ENCODE data around the gene TEX2. TPM values are rescaled to one million over a fixed set of nuclear protein-coding genes. Genes with fewer than 3 reads are reported as not detected.

Gene TEX2
- total and polyA plus RNA-seq, 9 of the 15 experiments (the other 6 are each of a cell fraction or from before 2014, with no cell fraction given) = 4.1 to 27.6 (median 19.3) TPM

GRCh38 chr17:64145751-64146417 lies 117.2 kb downstream of the TEX2 start (continued):
- TF ChIP-seq BRD9 (IDR thresholded peaks at IDR 0.05; ENCODE audit: low read depth, partially characterized antibody) (no peak), CBFB (CRISPR knock-in tag; IDR thresholded peaks at IDR 0.05) (peak; percentile 22; the same call in 1 of the 2 replicates), MYNN (IDR thresholded peaks at IDR 0.05) (peak; percentile 5; the same call in 1 of the 2 replicates), MYNN (CRISPR knock-in tag; IDR thresholded peaks at IDR 0.05) (no peak), ATF1 (CRISPR knock-in tag; IDR thresholded peaks at IDR 0.05) (no peak), ATF1 (tag; IDR thresholded peaks at IDR 0.05) (peak; percentile 90), BACH1 (tag; IDR thresholded peaks at IDR 0.05) (no peak), RBM22 (IDR thresholded peaks at IDR 0.05; ENCODE audit: low read depth, low read length, poor library complexity, severe bottlenecking) (peak; percentile 92), CCAR2 (IDR thresholded peaks at IDR 0.05; ENCODE audit: low read depth, low read length) (0 out of 2 replicates have a peak, but pooled peaks have one; percentile 84), E2F6 (IDR thresholded peaks at IDR 0.05; ENCODE audit: borderline replicate concordance in 1 of 2, extremely low read depth in 1 of 2, insufficient read depth in 1 of 2, insufficient read length in 1 of 2, low read depth in 1 of 2, low read length in 1 of 2, poor library complexity in 1 of 2, severe bottlenecking in 1 of 2) (peak; percentile 35 to 74), ZNF695 (CRISPR knock-in tag; IDR thresholded peaks at IDR 0.05) (0 out of 2 replicates have a peak, but pooled peaks have one; percentile 33), PKNOX1 (IDR thresholded peaks at IDR 0.05) (peak; percentile 85), FOXP4 (CRISPR knock-in tag; IDR thresholded peaks at IDR 0.05; ENCODE audit: borderline replicate concordance) (peak; percentile 19), ZNF316 (IDR thresholded peaks at IDR 0.05) (no peak; the same call in 1 of the 2 replicates), MNT (conservative IDR thresholded peaks at IDR 0.05) (peak; percentile 94 to 97), CAMTA2 (CRISPR knock-in tag; conservative IDR thresholded peaks at IDR 0.05) (peak; percentile 76; the same call in 1 of the 2 replicates), TBL1XR1 (IDR thresholded peaks at IDR 0.05; ENCODE audit: low read length in 2 of 2) (peak in 1 of 2 experiments; percentile 87; a peak in 3 of 4 replicates), SOX6 (IDR thresholded peaks at IDR 0.05) (peak; percentile 57), RFX7 (CRISPR knock-in tag; IDR thresholded peaks at IDR 0.05) (no peak), NCOR1 (IDR thresholded peaks at IDR 0.05) (peak; percentile 64), MBD2 (IDR thresholded peaks at IDR 0.05; ENCODE audit: borderline replicate concordance, low read depth) (peak; percentile 96), DACH1 (IDR thresholded peaks at IDR 0.05; ENCODE audit: partially characterized antibody) (no peak), SUPT5H (IDR thresholded peaks at IDR 0.05) (peak; percentile 99), SIRT6 (IDR thresholded peaks at IDR 0.05; ENCODE audit: low read depth, low read length) (no peak), ZNF41 (CRISPR knock-in tag; conservative IDR thresholded peaks at IDR 0.05) (0 out of 2 replicates have a peak, but pooled peaks have one; percentile 9)
